CD1c-positive myeloid dendritic cell (primary cell): ENCODE data around the gene NAV3.
"Not testable (repeated sequence)": the region's sequence is repeated elsewhere in the genome, so short reads cannot be mapped to it uniquely, and the experiment has no call there.

Experiments
- DNase-seq: peaks from one replicate; pipeline ENCODE4 v3.0.0-alpha.2; 2016; ENCODE audit errors: extremely low spot score

Gene NAV3

GRCh38 chr12:78050790-78051189 lies 220.1 kb downstream of the NAV3 start:
- DNase-seq: no peak

- DNase-seq: no peak
Observed at GRCh38 chr12:78055545-78055944, 224.9 kb downstream of the NAV3 start.

GRCh38 chr12:78057075-78057474 lies 226.4 kb downstream of the NAV3 start:
- DNase-seq: no peak

- DNase-seq: no peak
Observed at GRCh38 chr12:78060186-78060585, 229.5 kb downstream of the NAV3 start.

GRCh38 chr12:78062786-78063185 lies 232.1 kb downstream of the NAV3 start:
- no peak for DNase-seq

GRCh38 chr12:78081590-78082314 lies 251.1 kb downstream of the NAV3 start:
- no peak for DNase-seq

GRCh38 chr12:78085542-78086182 lies 255.0 kb downstream of the NAV3 start:
- no peak for DNase-seq

- DNase-seq: no peak
Observed at GRCh38 chr12:78086553-78087362, 256.1 kb downstream of the NAV3 start.

GRCh38 chr12:78087363-78087675 lies 256.6 kb downstream of the NAV3 start:
- DNase-seq: no peak

GRCh38 chr12:78088391-78088832 lies 257.7 kb downstream of the NAV3 start:
- no peak for DNase-seq

- no peak for DNase-seq
Observed at GRCh38 chr12:78090266-78090665, 259.6 kb downstream of the NAV3 start.

- DNase-seq: no peak
Observed at GRCh38 chr12:78095623-78096022, 264.9 kb downstream of the NAV3 start.

- no peak for DNase-seq
Observed at GRCh38 chr12:78096909-78097597, 266.4 kb downstream of the NAV3 start.

- no peak for DNase-seq
Observed at GRCh38 chr12:78099806-78100205, 269.1 kb downstream of the NAV3 start.

GRCh38 chr12:78101113-78101876 lies 270.6 kb downstream of the NAV3 start:
- DNase-seq: no peak

GRCh38 chr12:78101946-78102635 lies 271.4 kb downstream of the NAV3 start:
- no peak for DNase-seq

GRCh38 chr12:78102801-78103200 lies 272.1 kb downstream of the NAV3 start:
- DNase-seq: not testable (repeated sequence)

GRCh38 chr12:78115889-78116288 lies 285.2 kb downstream of the NAV3 start:
- no peak for DNase-seq

- no peak for DNase-seq
Observed at GRCh38 chr12:78118036-78118435, 287.3 kb downstream of the NAV3 start.

- no peak for DNase-seq
Observed at GRCh38 chr12:78118486-78118885, 287.8 kb downstream of the NAV3 start.
